Mesothelial cell of epicardium (in vitro differentiated cells): ENCODE measurements around the gene TEX30. TPM values are rescaled to one million over a fixed set of nuclear protein-coding genes. Genes with fewer than 3 reads are reported as not detected.

Experiments used
- DNase-seq, 2 experiments: peaks; one replicate each; pipeline ENCODE4 v3.0.0; 2021; ENCODE audit warnings: low spot score in 2 of 2; ENCODE audit not compliant: unreplicated experiment in 2 of 2
- H3K27ac Mint-ChIP-seq: 2 replicates; pipeline ENCODE4 v1.8.0; 2021; ENCODE audit warnings: mixed read lengths
- H3K27me3 Mint-ChIP-seq: 2 replicates; pipeline ENCODE4 v1.8.0; 2021; ENCODE audit warnings: low read depth, mixed read lengths
- H3K36me3 Mint-ChIP-seq: 2 replicates; pipeline ENCODE4 v1.8.0; 2021; ENCODE audit warnings: mixed read lengths
- H3K4me1 Mint-ChIP-seq: 2 replicates; pipeline ENCODE4 v1.8.0; 2021; ENCODE audit warnings: mixed read lengths
- H3K4me3 Mint-ChIP-seq: 2 replicates; pipeline ENCODE4 v1.8.0; 2021; ENCODE audit warnings: mild to moderate bottlenecking, moderate library complexity, mixed read lengths
- H3K9me3 Mint-ChIP-seq: 2 replicates; pipeline ENCODE4 v1.8.0; 2021; ENCODE audit warnings: mixed read lengths
- CTCF ChIP-seq: fragments of 200-600 bp; sonication (generic); IDR thresholded peaks from one replicate; pipeline ENCODE4 v1.5.0; 2021; ENCODE audit warnings: antibody characterized with exemption; ENCODE audit not compliant: unreplicated experiment
- total RNA-seq: library from RNA; stranded (reverse); gene quantifications from 3 replicates; pipeline ENCODE4 v1.2.1, GENCODE V29; 2021

TEX30 gene
- total RNA-seq, 1 donor from 2014 or later = 8.6 TPM

GRCh38 chr13:102776271-102776670, 2.7 kb upstream of the TEX30 start:
- Mint-ChIP-seq H3K9me3 (peaks cover 4% of the 10 kb centered on the region), H3K27me3 (no peaks in the 10 kb centered on the region), H3K4me1 (peaks cover 14% of the 10 kb centered on the region), H3K4me3 (no peak overlapping the region), H3K36me3 (peaks cover 4% of the 10 kb centered on the region), H3K27ac (no peak overlapping the region)
- no peak for DNase-seq
- TF ChIP-seq CTCF = no peak

- peak overlapping the region; percentile 88 for H3K4me3 Mint-ChIP-seq
- TF ChIP-seq CTCF = no peak
- peak overlapping the region; percentile 32 for H3K27ac Mint-ChIP-seq
Measured at GRCh38 chr13:102774591-102775520, 1.3 kb upstream of the TEX30 start.

GRCh38 chr13:102774214-102774568, 605 bp upstream of the TEX30 start:
- no peak for TF ChIP-seq CTCF
- no peak for DNase-seq

More at GRCh38 chr13:102774591-102775520, 1.3 kb upstream of the TEX30 start:
- Mint-ChIP-seq H3K9me3 (no peaks in the 10 kb centered on the region), H3K36me3 (no peaks in the 10 kb centered on the region), H3K27me3 (no peaks in the 10 kb centered on the region), H3K4me1 (peaks cover 14% of the 10 kb centered on the region)
- no peak for DNase-seq

GRCh38 chr13:102772042-102772425, 1.6 kb downstream of the TEX30 start:
- TF ChIP-seq CTCF = no peak
- Mint-ChIP-seq H3K27ac (no peak overlapping the region), H3K4me3 (peak overlapping the region; percentile 88), H3K9me3 (no peaks in the 10 kb centered on the region), H3K27me3 (no peaks in the 10 kb centered on the region), H3K36me3 (no peaks in the 10 kb centered on the region), H3K4me1 (peaks cover 14% of the 10 kb centered on the region)
- DNase-seq = no peak

More at GRCh38 chr13:102774214-102774568, 605 bp upstream of the TEX30 start:
- H3K9me3 Mint-ChIP-seq = no peaks in the 10 kb centered on the region
- H3K4me1 Mint-ChIP-seq = peaks cover 14% of the 10 kb centered on the region
- peak overlapping the region; percentile 32 for H3K27ac Mint-ChIP-seq
- H3K36me3 Mint-ChIP-seq = no peaks in the 10 kb centered on the region
- H3K4me3 Mint-ChIP-seq = peak overlapping the region; percentile 88
- H3K27me3 Mint-ChIP-seq = no peaks in the 10 kb centered on the region

GRCh38 chr13:102771298-102772041, 2.1 kb downstream of the TEX30 start:
- Mint-ChIP-seq H3K9me3 (no peaks in the 10 kb centered on the region), H3K4me1 (peaks cover 14% of the 10 kb centered on the region)

More at GRCh38 chr13:102771298-102772041, 2.1 kb downstream of the TEX30 start:
- Mint-ChIP-seq H3K27me3 (no peaks in the 10 kb centered on the region), H3K36me3 (no peaks in the 10 kb centered on the region), H3K27ac (no peak overlapping the region), H3K4me3 (peak overlapping the region; percentile 88)
- DNase-seq = no peak
- TF ChIP-seq CTCF = no peak
